TTC549 (cell line): ENCODE data around the gene APPBP2.
"Not testable (repeated sequence)": the region's sequence is repeated elsewhere in the genome, so short reads cannot be mapped to it uniquely, and the experiment has no call there.

ENCODE experiments used
- FAIRE-seq: peaks from 2 replicates; lab custom pipeline; 2012; peaks lifted over from hg19 to GRCh38; lab: Jason Lieb, UNC

The APPBP2 gene

DNA sequence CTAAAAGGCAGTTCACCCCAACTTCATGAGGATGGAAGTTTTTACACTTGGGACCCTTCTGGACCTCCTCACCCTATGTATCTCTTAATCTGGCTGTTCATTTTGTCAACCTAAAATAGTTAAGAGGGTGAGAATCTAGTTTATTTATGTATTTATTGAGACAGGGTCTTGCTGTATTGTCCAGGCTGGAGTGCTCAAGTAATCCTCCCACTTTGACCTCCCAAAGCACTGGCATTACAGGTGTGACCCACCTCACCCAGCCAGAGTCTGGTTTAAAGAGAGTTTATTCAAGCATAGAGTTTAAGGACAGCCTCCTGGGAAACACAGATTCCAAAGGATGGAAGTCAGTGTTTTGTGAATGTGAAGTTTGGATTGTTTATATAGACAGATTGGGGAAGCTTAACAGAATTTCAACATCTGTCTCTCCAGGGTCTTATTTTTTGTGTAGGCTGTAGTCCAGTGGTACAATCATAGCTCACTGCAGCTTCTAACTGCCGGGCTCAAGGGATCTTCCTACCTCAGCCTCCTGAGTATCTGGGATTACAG is 8.0 kb upstream of the APPBP2 start:
- no peak for FAIRE-seq

DNA sequence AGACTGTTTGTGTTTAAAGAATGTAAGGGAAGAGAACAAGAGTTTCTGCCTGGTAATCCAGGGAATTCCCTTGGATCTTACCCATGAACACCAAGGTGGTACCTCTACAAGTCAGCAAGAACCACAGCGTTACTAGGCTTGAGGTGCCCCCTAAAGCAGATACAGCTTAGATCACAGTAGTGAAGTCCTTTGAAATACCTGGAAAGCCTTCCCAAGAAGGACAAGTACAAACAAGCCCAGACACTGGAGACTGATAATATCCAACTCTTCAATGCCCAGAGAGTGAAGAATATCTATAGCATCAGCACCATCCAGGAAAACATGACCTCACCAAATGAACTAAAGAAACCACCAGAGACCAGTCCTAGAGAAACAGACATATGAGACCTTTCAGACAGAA is 3.8 kb upstream of the APPBP2 start:
- no peak for FAIRE-seq

DNA sequence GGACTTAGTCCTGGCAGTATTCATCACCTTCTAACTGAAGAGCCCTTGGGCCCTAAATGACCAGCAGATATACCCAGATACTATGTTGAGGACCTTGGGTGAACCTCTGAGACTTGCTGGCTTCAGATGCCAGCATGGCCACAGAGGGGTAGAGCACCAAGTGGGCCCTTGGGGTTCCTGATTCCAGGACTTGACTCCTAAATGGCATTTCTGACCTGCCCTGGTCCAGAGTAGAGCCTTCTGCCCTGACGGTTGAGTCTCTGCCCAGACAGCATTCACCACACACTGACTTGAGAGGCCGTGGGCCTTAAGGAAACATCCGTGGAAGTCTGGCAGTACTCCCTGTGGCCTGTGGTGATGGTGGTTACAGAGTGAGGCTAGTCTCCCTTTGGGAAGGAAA is 2.8 kb upstream of the APPBP2 start:
- no peak for FAIRE-seq

DNA sequence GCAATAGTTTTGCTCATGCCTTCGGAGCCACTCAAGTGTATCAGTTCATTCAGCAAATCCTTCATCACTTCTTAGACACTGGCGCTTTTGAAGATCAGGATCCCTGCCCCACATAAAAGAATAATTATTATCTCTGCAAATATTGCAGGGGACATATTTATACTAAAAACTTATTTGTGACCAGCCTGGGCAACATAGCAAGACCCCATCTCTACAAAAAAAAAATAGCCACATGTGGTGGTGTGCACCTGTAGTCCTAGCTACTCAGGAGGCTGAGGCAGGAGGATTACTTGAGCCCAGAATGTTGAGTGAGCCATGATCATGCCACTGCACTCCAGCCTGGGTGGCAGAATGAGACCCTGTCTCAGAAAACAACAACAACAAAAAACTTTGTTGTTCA is 1.7 kb upstream of the APPBP2 start:
- FAIRE-seq, result no peak

DNA sequence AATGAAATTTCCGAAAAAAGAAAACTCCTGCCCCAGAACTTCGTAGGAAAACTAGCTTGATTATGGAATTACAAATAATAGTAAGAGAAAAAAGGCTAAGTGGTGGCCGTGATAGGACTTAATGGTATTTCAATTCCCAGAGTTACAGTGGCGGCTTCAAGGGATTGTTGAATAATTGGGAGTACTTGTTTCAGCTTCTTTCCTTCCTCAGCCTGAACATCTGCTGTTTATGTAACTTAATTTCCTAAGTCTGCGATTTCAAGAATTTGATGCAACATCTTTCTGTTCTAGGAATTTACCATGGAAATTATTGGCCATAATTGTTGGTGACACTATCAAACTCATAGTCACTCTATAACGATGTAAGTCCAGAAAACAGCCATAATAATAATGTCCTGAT is 684 bp upstream of the APPBP2 start:
- no peak for FAIRE-seq

DNA sequence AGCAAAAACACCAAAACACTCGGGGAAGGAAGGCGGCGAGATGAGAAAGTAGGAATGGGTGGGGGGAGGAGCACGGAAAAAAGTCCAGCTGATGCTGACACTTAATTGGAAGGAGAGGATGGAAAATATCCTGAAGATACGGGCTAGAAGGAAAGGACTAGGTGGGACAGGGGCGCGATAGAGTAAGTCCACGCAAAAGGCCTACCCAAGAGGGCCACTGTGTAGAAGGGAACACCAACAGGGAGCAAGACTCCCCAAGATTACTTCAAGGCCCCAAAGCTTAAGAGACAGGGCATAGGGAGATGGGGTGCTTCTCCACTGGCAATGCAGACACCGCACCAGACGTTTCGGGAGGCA is 736 bp downstream of the APPBP2 start:
- no peak for FAIRE-seq

DNA sequence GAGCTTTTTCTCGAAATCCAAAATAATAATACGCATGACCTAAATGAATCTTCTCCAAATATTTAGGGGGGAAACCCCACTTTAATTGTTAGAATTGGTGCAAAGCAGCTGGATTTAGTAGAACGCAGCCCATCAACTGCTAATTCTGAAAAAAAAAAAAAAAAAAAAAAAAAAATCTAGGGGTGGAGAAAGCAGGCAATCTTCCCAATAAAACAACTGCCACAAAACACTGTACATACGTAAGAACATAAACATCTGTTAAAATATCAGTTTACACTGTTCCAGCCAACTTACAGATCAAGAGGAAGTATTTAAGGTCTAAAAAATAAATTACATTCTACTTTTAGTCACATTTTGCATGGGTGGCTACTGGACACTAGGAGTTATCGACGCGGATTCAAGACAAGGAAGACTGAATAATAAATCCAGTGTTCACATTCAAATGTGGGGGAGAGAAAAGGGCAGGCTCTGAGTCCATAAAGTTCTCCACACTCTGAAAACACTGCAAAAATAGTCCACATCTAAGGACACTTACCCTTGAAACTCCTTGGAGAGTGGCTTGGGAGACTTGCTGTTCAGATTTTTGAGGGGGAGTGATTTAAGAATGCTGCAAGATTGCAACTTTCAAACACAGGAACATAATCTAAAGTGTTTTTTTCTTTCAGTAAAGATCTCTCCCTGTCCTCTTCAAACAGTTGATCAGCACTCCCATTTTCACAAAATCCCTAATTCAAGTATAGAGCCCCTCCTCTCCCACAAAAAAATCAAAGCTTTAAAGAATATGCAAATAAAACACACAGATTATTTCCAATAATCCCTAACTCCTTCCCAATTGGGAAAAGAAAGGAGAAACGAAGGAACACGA is 1.3 kb downstream of the APPBP2 start:
- FAIRE-seq, result no peak

DNA sequence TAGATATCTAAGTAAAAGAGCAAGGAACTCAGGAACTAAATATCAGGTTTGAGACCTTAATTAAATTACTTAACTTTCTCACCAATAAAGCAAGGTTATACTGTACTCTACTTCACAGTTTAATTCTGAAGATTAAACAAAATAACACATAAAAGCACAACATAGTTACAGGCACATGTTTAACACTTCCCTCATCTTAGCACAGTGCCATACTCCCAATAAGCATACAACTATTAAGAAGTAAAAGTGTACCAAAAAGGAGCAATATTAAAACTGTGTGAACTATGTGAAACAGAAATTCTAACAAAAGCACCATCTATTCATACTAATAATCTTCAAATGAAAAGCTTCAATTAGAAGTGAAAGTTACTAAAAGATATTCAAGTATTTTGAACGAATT is 2.2 kb downstream of the APPBP2 start:
- FAIRE-seq, result no peak

DNA sequence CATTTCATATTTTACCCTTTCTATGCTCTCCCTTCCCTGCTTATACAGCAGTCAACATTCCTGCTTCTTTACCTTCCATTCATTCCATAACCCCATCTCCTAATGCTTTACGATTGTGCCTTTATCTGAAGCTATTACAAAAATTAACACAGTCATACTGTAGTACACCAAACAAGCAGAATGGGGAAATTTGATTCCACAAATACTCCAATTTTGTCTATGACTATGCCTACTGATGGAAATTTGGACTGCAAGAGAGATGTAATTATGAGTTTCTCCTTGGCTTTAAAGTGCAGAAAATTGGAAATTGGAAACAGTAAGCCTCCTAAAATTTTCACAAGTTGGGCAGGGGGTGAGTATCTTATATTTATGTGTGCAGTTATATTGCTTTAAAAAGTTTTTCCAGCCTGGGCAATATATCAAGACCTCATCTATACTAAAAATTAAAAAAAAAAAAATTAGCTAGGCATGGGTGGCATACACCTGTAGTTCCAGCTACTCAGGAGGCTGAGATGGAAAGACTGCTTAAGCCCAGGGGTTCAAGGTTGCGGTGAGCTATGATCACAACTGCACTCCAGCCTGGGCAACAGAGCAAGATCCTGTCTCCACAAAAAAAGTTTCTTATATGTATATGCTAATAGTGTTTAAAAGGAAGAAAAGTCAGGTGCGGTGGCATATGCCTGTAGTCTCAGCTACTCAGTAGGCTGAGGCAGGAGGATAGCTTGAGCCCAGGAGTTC is 3.0 kb downstream of the APPBP2 start:
- no peak for FAIRE-seq

DNA sequence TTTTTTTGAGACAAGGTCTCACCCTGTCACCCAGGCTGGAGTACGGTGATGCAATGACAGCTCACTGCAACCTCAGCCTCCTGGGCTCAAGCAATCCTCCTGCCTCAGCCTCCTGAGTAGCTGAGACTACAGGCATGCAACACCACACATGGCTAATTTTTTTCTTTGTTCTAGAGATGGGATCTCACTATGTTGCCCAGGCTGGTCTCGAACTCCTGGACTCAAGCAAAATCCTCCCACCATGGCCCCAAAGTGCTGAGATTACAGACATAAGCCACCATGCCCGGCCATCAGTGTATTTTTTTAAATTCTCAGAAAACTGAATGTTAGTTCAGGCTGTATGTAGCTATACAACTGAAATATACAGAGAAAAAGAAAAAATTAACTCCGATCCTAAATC is 6.2 kb downstream of the APPBP2 start:
- FAIRE-seq, result no peak

DNA sequence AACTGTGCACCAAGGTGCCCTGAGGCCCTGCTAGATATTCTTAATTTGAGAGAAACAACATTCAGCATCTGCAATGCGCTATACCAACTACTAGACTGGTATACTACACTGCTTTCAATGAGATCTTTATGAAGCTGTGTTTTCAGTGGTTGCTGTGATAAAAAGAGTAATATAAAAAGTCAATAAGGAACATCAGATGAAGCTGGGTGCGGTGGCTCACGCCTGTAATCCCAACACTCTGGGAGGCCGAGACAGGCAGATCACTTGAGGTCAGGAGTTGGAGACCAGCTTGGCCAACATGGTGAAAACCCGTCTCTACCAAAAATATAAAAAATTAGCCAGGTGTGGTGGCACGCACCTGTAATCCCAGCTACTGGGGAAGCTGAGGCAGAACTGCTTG is 10.4 kb downstream of the APPBP2 start:
- FAIRE-seq, result not testable (repeated sequence)

DNA sequence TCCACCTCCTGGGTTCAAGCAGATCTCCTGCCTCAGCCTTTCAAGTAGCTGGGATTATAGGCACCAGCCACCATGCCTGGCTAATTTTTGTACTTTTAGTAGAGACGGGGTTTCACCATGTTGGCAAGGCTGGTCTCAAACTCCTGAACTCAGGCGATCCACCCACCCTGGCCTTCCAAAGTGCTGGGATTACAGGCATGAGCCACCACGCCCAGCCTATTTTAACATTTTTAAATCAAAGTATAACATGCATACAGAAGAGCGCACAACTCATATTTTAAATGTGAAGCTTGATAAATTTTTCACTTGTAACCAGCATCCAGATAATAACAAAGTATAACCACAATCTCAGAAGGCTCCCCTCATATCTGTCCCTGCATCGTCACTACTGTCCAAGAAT is 10.8 kb downstream of the APPBP2 start:
- FAIRE-seq, result not testable (repeated sequence)

DNA sequence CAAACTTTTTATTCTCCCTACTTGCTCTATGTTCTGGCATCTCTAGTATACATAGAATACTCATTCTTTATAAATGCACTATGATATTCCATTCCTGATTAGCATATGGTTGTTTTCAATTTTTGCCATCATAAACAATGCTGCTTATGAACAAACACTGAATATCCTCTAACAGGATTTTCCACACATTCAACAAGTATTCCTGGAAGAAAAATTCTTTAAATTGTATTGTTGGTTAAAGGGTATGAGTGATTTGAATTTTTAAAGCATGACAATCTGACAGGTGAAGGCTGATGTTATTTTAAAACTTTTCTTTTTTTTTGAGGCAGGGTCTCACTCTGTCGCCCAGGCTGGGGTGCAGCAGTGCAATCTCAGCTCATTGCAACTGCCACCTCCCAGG is 11.5 kb downstream of the APPBP2 start:
- FAIRE-seq, result no peak

DNA sequence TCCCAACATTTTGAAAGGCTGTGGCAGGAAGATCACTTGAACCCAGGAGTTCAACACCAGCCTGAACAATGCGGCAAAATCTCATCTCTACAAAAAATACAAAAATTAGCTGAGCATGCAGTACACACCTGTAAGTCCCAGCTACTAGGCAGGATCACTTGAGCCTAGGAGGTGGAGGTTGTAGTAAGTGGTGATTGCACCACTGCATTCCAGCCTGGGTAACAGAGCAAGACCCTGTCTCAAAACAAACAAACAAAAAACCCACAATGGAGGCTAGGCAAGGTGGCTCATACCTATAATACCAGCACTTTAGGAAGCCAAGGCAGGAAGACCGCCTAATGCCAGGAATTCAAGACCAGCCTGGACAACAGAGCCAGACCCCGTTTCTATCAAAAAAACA is 12.0 kb downstream of the APPBP2 start:
- FAIRE-seq, result no peak

DNA sequence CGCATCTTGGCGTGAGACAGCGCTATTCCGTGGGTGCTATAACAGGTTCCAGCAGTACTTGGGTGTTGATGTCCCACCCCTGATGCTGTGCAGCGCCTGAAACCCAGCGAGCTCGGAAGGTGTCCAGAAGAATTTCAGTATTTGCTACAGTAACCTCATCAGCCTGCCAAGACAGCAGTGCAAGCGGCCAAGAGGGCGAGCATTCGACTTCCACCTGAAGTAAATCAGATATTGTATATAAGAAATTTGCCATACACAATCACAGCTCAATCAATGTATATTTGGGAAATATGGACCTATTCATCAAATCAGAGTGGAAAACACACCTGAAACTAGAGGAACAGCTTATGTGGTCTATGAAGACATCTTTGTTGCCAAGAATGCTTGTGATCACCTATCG is 13.0 kb downstream of the APPBP2 start:
- no peak for FAIRE-seq

DNA sequence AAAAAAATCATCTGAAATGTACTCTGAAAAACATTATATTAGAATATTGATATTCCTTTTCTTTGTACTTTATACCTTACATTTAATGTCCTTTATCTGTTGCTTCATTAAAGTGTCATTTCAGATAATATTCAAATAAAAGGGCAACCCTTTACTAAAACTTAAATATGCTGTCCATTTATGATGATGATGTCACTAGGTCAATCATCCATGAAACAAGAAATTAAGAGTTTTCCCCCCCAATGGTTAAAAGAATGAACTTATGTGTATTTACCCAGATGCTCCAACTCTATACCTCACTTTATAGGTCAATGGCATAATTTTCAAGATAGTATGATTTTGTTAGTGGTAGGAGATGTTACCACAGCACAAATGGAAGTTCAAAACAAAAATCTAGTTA is 15.3 kb downstream of the APPBP2 start:
- FAIRE-seq, result no peak

DNA sequence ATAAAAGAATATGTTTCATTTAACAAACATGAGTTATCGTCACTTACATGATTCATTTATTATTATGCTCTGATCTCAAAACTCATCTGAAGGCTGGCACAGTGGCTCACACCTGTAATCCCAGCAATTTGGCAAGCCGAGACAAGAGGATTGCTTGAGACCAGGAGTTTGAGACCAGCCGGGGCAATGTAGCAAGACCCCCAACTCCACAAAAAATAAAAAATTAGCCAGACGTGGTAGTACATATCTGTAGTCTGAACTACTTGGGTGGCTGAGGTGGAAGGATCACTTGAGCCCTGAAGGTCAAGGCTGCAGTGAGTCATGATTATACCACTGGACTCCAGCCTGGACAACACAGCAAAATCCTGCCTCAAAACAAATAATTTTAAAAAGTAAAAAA is 16.0 kb downstream of the APPBP2 start:
- no peak for FAIRE-seq

DNA sequence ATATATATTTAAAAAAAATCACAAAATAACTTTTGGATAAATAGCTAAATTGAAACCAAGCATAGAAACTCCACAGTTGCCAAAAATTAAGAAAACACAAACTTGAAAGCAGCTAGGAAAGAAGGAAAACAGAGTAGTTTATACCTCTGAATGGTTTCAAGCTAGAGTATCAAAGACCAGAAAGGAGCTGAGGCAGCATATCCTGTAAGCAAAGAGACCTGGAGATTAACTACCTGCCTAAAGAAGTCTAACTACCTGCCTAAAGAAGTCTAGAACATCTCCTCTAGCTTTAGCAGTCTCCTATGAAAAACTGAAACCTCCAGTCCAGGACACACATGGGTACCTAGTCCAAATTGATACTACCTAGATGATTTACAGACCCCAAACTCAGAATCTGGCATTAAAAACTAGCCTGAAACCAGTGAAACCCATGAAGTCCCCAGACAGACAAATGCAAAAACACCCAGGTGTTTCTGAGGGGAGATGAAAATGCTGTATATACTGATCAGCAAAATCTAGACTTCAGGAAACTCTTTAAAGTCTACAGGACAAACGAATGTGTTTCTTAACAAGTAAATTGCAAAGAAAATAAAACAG is 17.6 kb downstream of the APPBP2 start:
- no peak for FAIRE-seq

DNA sequence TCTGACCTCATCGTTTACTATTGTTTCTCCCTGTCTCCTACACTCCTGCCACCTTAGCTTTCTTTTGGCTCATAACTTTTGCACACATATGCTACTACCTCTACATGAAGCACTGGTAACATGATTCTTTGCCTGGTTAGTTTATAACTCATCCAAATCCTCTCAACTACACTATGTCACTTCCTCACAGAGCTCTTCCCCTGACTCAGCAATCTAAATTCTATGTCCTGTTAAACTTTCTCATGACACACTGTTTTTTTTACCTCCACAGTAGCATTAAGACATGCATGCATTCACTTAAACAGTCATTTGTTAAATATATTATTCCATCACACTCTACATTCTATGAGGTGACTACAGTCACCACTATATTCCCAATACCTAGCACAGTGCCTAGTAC is 19.7 kb downstream of the APPBP2 start:
- FAIRE-seq, result no peak

DNA sequence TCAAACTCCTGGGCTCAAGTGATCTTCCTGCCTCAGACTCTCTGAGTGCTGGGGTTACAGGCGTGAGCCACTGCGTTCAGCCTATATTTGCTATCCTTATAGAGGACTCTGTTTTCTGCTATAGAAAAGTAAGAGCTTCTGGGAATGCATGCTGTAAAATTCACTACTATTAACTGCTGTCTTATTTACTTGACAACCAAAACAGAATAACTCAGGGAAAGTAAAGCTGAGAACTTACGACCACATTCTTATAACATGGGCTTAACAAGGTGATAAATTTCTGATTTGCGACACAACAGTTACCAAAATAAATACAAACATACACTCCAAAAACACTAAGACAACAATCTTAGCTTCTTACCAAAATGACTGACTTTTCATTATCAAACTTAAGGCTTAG is 23.9 kb downstream of the APPBP2 start:
- FAIRE-seq, result no peak

DNA sequence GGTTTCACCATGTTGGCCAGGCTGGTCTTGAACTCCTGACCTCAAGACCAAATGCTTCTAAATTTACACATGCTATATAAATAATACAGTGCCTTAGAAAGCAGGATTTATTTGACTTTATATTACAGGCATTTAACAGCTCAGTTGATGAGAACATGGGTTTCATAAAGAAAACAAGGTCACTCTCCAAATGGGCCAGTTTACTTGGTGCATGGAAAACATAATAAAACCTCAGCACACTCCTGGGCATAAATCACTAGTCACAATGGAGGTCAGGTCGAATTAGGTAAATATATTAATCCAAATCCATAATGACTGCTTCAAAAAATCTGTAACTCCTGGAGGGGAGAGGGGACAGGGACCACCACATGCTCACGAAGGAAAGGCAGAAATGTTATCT is 24.5 kb downstream of the APPBP2 start:
- FAIRE-seq, result no peak

DNA sequence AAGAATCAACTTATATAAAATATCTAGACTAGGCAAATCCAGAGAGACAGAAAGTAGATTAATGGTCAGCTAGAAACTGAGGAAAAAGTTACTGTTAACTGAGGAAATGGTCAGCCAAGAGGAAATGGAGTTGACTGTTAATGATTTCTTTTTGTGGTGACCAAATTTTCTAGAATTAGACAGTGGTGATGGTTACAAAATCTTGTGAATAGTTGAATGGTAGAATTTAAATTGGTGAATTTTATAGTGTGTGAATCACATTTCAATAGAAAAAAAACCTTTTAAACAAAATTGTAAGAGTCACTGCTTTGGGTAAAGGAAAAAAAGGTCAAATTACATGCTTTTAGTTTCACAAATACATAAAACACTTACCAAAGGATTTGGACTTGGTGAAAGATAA is 30.0 kb downstream of the APPBP2 start:
- no peak for FAIRE-seq

DNA sequence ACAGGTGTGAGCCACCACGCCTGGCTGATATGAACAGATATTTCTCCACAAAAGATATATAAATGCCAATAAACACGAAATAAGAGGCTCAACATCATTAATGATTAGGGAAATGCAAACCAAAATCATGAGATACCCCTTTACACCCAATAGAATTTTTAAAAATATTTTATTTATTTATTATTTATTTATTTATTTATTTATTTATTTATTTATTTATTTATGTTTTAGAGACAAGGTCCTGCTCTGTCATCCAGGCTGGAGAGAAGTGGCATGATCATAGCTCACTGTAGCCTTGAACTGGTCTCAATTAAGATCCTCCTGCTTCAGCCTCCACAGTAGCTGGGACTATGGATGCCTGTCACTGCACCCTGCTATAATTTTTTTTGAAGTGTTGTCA is 30.8 kb downstream of the APPBP2 start:
- FAIRE-seq, result no peak
